GM08714 (cell line): ENCODE measurements around the gene FRMD1.

Source experiments
- H3K4me3 ChIP-seq: fragments of 200-500 bp; sonication (Bioruptor generic); 2 replicates; pipeline ENCODE4 v1.5.1; 2014; ENCODE audit warnings: mild to moderate bottlenecking, low read length, inconsistent platforms
- ZNF274 ChIP-seq: IDR thresholded peaks from 2 replicates; pipeline ENCODE4 v1.6.1; 2012; ENCODE audit warnings: mild to moderate bottlenecking, low read depth, low read length

Gene FRMD1

GRCh38 chr6:168033791-168034190 lies 45.2 kb downstream of the FRMD1 start:
- TF ChIP-seq ZNF274: no peak
- no peak overlapping the region for H3K4me3 ChIP-seq

- no peak overlapping the region for H3K4me3 ChIP-seq
Observed at GRCh38 chr6:168032005-168032760, 46.8 kb downstream of the FRMD1 start.

GRCh38 chr6:168031411-168031971 lies 47.5 kb downstream of the FRMD1 start:
- H3K4me3 ChIP-seq: no peak overlapping the region
- no peak for TF ChIP-seq ZNF274

More at GRCh38 chr6:168032005-168032760, 46.8 kb downstream of the FRMD1 start:
- TF ChIP-seq ZNF274: no peak

GRCh38 chr6:168030908-168031307 lies 48.1 kb downstream of the FRMD1 start:
- H3K4me3 ChIP-seq: no peak overlapping the region
- no peak for TF ChIP-seq ZNF274

- no peak for TF ChIP-seq ZNF274
- H3K4me3 ChIP-seq: no peak overlapping the region
Observed at GRCh38 chr6:168030218-168030746, 48.7 kb downstream of the FRMD1 start.

GRCh38 chr6:168029459-168030217 lies 49.4 kb downstream of the FRMD1 start:
- no peak overlapping the region for H3K4me3 ChIP-seq
- TF ChIP-seq ZNF274: no peak

GRCh38 chr6:168028181-168028580 lies 50.8 kb downstream of the FRMD1 start:
- H3K4me3 ChIP-seq: no peak overlapping the region
- no peak for TF ChIP-seq ZNF274

GRCh38 chr6:168027521-168027920 lies 51.5 kb downstream of the FRMD1 start:
- no peak for TF ChIP-seq ZNF274
- no peak overlapping the region for H3K4me3 ChIP-seq

GRCh38 chr6:168026925-168027324 lies 52.1 kb downstream of the FRMD1 start:
- H3K4me3 ChIP-seq: no peak overlapping the region
- TF ChIP-seq ZNF274: no peak

- H3K4me3 ChIP-seq: no peak overlapping the region
- TF ChIP-seq ZNF274: no peak
Observed at GRCh38 chr6:168025831-168026710, 52.9 kb downstream of the FRMD1 start.

GRCh38 chr6:168024951-168025510 lies 54.0 kb downstream of the FRMD1 start:
- TF ChIP-seq ZNF274: no peak
- no peak overlapping the region for H3K4me3 ChIP-seq

GRCh38 chr6:168022488-168023321 lies 56.3 kb downstream of the FRMD1 start:
- no peak overlapping the region for H3K4me3 ChIP-seq
- TF ChIP-seq ZNF274: no peak

GRCh38 chr6:168021581-168021980 lies 57.4 kb downstream of the FRMD1 start:
- H3K4me3 ChIP-seq: no peak overlapping the region
- no peak for TF ChIP-seq ZNF274
